ENCODE results near the gene SNTA1.

DNA sequence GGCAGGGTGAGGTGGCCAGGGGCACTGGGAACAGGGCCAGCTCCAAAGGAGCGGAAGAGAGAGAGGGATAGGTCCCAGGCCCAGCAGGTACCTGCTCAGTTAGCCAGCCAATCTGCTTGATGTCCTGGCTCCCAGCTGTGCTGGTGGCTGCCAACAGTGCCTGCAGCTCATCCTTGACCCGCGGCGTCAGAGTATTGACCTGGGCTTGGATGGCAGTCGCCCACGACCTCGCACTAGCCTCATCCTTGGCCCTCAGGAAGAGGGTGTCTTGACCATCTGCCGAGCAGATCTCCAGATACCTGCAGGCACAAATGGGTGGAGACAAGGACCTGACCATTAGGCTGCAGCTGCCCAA is 31.1 kb downstream of the SNTA1 start:
- TF ChIP-seq, protein P1, sequence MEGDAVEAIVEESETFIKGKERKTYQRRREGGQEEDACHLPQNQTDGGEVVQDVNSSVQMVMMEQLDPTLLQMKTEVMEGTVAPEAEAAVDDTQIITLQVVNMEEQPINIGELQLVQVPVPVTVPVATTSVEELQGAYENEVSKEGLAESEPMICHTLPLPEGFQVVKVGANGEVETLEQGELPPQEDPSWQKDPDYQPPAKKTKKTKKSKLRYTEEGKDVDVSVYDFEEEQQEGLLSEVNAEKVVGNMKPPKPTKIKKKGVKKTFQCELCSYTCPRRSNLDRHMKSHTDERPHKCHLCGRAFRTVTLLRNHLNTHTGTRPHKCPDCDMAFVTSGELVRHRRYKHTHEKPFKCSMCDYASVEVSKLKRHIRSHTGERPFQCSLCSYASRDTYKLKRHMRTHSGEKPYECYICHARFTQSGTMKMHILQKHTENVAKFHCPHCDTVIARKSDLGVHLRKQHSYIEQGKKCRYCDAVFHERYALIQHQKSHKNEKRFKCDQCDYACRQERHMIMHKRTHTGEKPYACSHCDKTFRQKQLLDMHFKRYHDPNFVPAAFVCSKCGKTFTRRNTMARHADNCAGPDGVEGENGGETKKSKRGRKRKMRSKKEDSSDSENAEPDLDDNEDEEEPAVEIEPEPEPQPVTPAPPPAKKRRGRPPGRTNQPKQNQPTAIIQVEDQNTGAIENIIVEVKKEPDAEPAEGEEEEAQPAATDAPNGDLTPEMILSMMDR (IDR thresholded peaks at IDR 0.05), result no peak
- TF ChIP-seq POLR2A (IDR thresholded peaks at IDR 0.05), result no peak

Data from esophagus squamous epithelium (tissue), 4 donors.